K562 (cell line): Measurements from ENCODE around the gene PPP6R1. TPM values are rescaled to one million over a fixed set of nuclear protein-coding genes. Genes with fewer than 3 reads are reported as not detected.
A peak's percentile ranks its signal among the peaks of the same experiment; 100 is the strongest.

ENCODE experiments used
- CREM ChIP-seq: IDR thresholded peaks from 2 replicates; pipeline ENCODE4 v1.6.1; 2014; ENCODE audit warnings: antibody characterized with exemption, low read depth
- CXXC5 ChIP-seq: fragments of 250-450 bp; sonication (Bioruptor Pico); IDR thresholded peaks from 2 replicates; pipeline ENCODE4 v1.8.0; 2022; ENCODE audit warnings: inconsistent platforms, mild to moderate bottlenecking, moderate library complexity
- DNMT1 ChIP-seq: fragments of 450-650 bp; IDR thresholded peaks from 2 replicates; pipeline ENCODE4 v1.6.1; 2016; ENCODE audit warnings: antibody characterized with exemption, mild to moderate bottlenecking
- HDAC2 ChIP-seq: fragments of 450-650 bp; IDR thresholded peaks from 2 replicates; pipeline ENCODE4 v1.6.1; 2016; ENCODE audit warnings: mild to moderate bottlenecking
- KDM1A ChIP-seq, 2 experiments: fragments of 450-650 bp; IDR thresholded peaks; 2 replicates each; pipeline ENCODE4 v1.6.1; 2016; ENCODE audit warnings: mild to moderate bottlenecking in 2 of 2
- MTA1 ChIP-seq: fragments of 450-650 bp; IDR thresholded peaks from 2 replicates; pipeline ENCODE4 v1.6.1; 2017; ENCODE audit warnings: borderline replicate concordance
- NCOR1 ChIP-seq: fragments of 450-650 bp; IDR thresholded peaks from 2 replicates; pipeline ENCODE4 v1.6.1; 2016; ENCODE audit warnings: mild to moderate bottlenecking, moderate library complexity
- STAT6 ChIP-seq: sonication (generic); formaldehyde crosslinking; IDR thresholded peaks from 2 replicates; pipeline ENCODE4 v1.8.1; 2023; ENCODE audit warnings: mild to moderate bottlenecking, missing genetic modification reagents
- TRIM25 ChIP-seq: fragments of 450-650 bp; IDR thresholded peaks from 2 replicates; pipeline ENCODE4 v1.7.0; 2016; ENCODE audit warnings: borderline replicate concordance
- U2AF2 ChIP-seq: fragments of 200-400 bp; formaldehyde crosslinking; optimal IDR thresholded peaks from 2 replicates; pipeline ENCODE3; 2017; ENCODE audit warnings: low read depth, mild to moderate bottlenecking, low read length
- ZBTB2 ChIP-seq: fragments of 450-650 bp; IDR thresholded peaks from 2 replicates; pipeline ENCODE4 v1.6.1; 2016; ENCODE audit warnings: antibody characterized with exemption
- ZFX ChIP-seq: sonication (generic); formaldehyde crosslinking; IDR thresholded peaks from 2 replicates; pipeline ENCODE4 v1.8.0; 2022; ENCODE audit warnings: mild to moderate bottlenecking, missing genetic modification reagents, moderate library complexity
- ZNF407 ChIP-seq: fragments of 450-650 bp; IDR thresholded peaks from 2 replicates; pipeline ENCODE4 v1.6.1; 2016; ENCODE audit warnings: low read depth
- ZNF586 ChIP-seq: fragments of 450-650 bp; formaldehyde crosslinking; conservative IDR thresholded peaks from 2 replicates; pipeline ENCODE4 v1.4.0; 2020; ENCODE audit warnings: mild to moderate bottlenecking, moderate library complexity
- polyA plus RNA-seq, 8 experiments: library from polyadenylated mRNA; depleted of rRNA in 4 of 8; stranded (reverse) in 5 of 8; unstranded in 3 of 8; fragments of >200 nt; fragmentation: Nextera tagmentation in 2 of 8; fragmentation: Illumina TruSeq in 1 of 8; extraction: Ambion mirVana in 2 of 8; extraction: Trizol in 1 of 8; gene quantifications; 2 replicates each; pipeline versions ENCODE4 v1.2.1 to v1.2.3, GENCODE V29; 2011 to 2014; ENCODE audit warnings: inconsistent platforms in 1 of 8, missing spikeins in 1 of 8
- total RNA-seq, 7 experiments: library from RNA; depleted of rRNA in 6 of 7; stranded (reverse); fragments of >200 nt in 6 of 7; fragmentation: Illumina TruSeq in 2 of 7; extraction: Trizol in 2 of 7; gene quantifications; 2 replicates each; pipeline versions ENCODE4 v1.2.1 to v1.2.3, GENCODE V29; 2011 to 2021; ENCODE audit warnings: low replicate concordance in 1 of 7

Gene PPP6R1
- total and polyA plus RNA-seq, 9 of the 15 experiments (the other 6 are each of a cell fraction or from before 2014, with no cell fraction given): 0.48 to 135 (median 37.2) TPM

- TF ChIP-seq ZFX (CRISPR knock-in tag): no peak
- no peak for TF ChIP-seq ZBTB2
- TF ChIP-seq STAT6: no peak
- 0 out of 2 replicates have a peak, but pooled peaks have one; percentile 55 for TF ChIP-seq MTA1
- peak; percentile 66; the same call in 1 of the 2 replicates for TF ChIP-seq HDAC2
- no peak for TF ChIP-seq ZNF586 (CRISPR knock-in tag)
- no peak for TF ChIP-seq U2AF2
- TF ChIP-seq DNMT1: no peak
- TF ChIP-seq CREM: peak; percentile 53
- TF ChIP-seq KDM1A (IDR thresholded peaks at IDR 0.05): peak; percentile 73 to 88
- 0 out of 2 replicates have a peak, but pooled peaks have one; percentile 72 for TF ChIP-seq TRIM25
- no peak for TF ChIP-seq NCOR1
- no peak for TF ChIP-seq CXXC5 (CRISPR knock-in tag)
- TF ChIP-seq ZNF407: 0 out of 2 replicates have a peak, but pooled peaks have one; percentile 15
Observed at GRCh38 chr19:55283548-55284377, 24.9 kb upstream of the PPP6R1 start, which contains the start of gene BRSK1 (continued).
